ENCODE measurements around the gene HTR1A.
A peak's percentile ranks its signal among the peaks of the same experiment; 100 is the strongest.

Gene HTR1A

DNA sequence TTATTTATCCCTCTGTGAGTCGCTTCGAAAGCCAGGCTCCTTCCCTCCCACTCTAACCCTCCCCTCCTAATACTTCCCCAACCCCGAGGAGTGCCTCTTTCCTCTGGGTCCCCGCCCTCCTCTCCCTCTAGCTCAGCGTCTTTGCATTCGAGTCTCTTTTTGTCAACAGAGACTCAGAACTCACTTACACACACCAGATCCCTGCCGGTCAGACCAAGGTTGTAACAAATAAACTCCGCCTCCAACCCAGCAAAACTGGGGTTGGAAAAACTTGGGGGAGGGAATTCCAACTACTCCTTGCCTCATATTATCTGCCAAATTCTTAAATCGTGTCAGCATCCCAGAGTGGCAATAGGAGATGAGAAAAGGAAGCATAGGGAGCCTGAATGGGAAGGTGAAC is at the start of gene HTR1A:
Gene HTR1A, minus strand, starts transcription at position 167 of the 400 bp plus-strand sequence. CDS start 726 bp downstream, outside the sequence.
- DNase-seq (ENCODE audit: low read depth): no peak

DNA sequence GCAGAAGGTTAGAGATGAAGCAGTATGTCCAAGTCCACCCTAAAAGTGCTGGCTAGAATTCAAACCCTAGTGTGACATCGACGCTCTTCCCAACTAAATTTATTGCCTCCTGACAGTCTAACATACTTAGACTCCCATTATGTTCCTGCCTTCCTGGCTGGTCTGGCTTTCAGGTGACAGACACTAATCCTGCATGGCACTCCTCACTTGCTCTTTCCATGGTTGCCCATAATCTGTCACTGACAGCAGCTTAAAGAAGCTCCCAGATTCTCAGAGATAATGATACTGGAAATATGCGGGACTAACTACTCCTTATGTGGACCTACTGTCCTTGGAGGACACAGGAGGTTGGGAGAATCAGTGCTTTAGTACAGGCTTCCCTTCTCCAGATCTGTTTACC is 41.7 kb upstream of the HTR1A start:
- no peak for DNase-seq (ENCODE audit: low read depth)

DNA sequence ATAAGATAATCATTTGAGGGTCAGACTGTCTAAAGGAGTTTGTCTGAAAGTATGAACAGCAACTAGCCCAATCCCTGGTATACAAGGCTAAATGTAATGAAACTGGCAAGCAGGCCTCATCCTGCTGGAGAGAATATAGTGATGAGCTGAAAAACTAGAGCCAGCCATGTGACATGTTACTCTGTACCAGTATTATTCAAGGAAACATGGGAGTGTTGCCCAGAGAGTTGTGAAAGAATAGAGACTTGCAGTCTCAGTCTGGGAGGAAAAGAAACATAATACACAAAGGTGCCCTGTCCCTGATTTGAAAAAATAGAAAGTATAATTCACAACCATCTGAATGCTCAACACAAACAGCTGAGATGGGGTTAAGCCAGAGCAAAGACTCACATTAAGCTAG is 37.9 kb upstream of the HTR1A start:
- no peak for DNase-seq (ENCODE audit: low read depth)

- DNase-seq (ENCODE audit: low read depth): no peak
Observed at GRCh38 chr5:63987053-63987452, 24.8 kb upstream of the HTR1A start.

- DNase-seq (ENCODE audit: low read depth): no peak
Observed at GRCh38 chr5:63981864-63982263, 19.6 kb upstream of the HTR1A start.

DNA sequence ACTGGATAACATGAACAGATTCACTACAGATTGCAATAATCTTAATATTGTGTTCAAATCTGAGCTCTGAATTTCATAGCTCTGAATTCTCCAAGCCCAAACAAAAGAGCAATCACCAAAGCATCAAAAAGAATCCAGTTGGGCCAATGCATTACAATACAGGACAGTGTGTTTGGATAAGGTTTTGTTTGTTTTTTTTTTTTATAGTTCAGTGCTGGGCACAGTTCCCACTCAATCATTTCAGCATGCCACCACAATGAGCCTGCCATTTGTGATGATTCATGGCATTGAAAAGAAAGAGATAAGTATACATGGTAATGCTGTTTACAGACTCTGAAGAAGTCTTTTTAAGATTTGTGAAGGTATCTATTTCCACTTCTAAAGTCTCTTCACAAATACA is 1.7 kb upstream of the HTR1A start:
- DNase-seq (ENCODE audit: low read depth): no peak

DNA sequence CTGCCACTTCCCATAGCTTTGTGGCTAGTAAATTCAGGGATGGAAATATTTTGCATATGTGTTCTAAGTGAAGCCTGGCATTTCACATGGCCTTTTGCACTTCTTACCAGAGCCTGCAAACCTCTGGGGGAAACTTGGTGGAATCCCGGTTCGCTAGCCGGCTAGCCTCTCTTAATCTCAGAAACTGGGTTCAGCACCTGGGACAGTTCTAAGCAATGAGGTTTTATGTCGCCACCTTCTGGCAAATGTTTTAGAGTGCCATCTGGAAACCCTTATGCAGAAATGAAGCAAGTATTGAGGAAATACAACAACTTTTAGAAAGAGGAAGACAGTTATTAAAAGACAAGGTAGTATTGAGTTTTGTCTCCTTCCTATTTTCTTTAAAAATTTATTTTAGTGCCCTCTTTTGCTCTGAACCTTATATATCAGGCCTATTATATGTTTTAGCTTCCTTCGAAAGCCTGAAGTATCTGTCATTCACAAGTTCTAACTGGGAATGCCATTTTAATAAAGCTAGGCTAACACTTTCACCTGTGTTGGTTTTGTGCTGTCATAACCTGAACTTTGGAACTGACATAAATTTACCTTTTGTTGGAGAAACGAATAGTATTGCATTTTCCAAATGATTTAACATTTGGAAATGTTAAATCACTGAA is 963 bp upstream of the HTR1A start:
- DNase-seq (ENCODE audit: low read depth): peak; percentile 0

- no peak for DNase-seq (ENCODE audit: low read depth)
Observed at GRCh38 chr5:63961598-63962161, 565 bp downstream of the HTR1A start.

DNA sequence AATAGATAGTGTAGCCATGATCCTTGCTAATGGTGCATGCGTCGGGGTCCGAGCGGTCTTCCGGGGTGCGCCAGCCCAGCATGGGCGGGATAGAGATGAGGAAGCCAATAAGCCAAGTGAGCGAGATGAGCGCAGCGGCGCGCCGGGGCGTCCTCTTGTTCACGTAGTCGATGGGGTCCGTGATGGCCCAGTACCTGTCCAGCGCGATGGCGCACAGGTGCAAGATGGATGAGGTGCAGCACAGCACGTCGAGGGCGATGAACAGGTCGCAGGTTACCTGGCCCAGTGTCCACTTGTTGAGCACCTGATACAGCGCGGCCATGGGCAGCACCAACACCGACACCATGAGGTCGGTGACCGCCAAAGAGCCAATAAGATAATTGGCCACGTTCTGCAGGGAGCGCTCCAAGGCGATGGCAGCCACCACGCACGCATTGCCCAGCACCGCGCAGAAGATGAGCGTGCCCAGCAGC is 1.1 kb downstream of the HTR1A start:
- no peak for DNase-seq (ENCODE audit: low read depth)

DNA sequence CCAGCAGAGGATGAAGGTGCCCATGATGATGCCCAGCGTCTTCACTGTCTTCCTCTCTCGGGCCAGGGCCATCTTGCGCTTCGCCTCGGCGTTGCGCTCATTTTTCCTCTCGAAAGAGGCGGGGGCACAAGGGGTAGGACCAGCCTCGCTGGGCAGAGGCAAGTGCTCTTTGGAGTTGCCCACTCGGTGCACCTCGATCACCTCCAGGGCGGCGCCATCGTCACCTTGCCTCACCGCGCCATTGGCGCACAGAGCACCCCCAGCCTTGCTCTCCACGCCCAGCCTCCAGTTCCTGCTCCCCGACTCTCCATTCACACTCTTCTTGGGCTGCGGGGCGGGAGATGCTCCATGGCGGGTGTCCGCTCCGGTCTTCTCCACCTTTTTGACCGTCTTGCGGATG is 1.6 kb downstream of the HTR1A start:
- DNase-seq (ENCODE audit: low read depth): no peak

DNA sequence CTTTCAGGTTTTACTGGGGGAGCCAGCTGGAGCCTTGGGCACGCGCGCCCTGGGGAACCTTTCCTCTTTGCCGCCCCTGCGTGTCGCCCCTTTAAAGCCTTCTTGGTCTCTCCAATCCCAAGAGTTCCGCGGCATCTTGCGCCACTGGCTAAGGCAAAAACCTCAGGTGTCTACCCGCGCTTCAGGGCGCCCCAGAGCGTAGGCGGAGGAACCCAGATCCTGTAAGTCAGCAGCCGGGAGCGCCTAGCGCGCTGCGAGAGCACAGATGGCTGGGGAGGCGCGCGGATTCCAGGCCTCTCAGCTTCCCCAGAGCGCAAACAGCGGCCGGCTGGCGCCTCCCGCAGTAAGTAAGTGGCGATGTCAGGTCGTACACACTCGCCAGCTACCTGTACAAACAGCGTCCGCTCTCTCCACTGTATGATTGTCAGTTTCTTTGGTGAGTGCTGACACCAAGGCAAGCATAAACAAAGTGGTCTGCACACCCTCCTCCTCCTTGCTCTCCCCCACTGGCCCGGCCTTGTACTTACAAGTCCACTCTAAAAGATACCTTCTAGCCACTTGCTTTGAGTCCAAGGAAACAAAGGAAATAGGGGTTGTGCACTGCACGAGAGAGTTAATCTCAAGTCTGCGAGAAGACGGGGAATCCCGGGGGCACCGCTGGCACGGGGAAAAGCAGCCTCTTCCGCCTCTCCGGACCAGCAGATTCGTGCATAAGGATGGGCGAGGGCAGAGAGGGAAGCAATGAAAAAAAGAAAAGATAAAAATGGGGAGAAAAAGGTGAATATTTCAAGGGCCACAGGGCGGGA is 2.9 kb downstream of the HTR1A start:
- no peak for DNase-seq (ENCODE audit: low read depth)

GRCh38 chr5:63958654-63959053 is 3.6 kb downstream of the HTR1A start:
- no peak for DNase-seq (ENCODE audit: low read depth)

DNA sequence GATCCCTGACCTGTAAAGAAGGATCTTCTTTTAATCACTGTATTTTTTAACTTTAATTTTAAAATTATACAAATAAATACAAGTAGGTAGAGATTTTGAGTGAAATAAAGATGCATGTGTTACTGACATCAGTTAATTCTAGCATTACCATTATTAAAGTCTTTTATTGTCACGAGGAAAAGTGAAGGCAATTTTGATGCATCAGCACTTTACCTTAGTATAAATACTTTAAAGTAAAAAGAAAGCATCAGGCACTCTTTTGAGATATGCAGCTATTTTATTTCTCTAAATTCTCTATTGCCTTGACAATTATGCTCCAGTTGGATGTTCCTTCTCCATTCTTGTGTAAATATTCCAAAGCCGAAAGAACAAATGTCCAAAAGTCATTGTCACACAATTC is 4.6 kb downstream of the HTR1A start:
- DNase-seq (ENCODE audit: low read depth): no peak

GRCh38 chr5:63953217-63953616 is 9.0 kb downstream of the HTR1A start:
- no peak for DNase-seq (ENCODE audit: low read depth)

DNA sequence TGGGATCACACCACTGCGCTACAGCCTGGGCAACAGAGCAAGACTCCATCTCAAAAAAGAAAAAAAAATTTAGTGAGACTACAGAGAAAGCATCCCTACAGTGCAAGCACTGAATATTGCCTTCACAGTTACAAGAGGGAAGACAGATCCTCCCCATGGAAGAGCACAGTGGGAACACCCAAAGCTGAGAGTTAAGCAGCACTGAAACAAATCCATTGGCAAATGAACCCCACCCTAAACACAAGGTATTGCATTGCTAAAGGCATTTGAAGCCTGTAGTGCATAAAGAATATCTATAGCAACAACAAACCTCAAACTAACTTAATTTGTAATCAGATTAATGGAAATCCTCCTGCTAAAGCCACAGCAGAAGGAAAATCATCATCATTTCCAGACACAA is 27.1 kb downstream of the HTR1A start:
- no peak for DNase-seq (ENCODE audit: low read depth)

DNA sequence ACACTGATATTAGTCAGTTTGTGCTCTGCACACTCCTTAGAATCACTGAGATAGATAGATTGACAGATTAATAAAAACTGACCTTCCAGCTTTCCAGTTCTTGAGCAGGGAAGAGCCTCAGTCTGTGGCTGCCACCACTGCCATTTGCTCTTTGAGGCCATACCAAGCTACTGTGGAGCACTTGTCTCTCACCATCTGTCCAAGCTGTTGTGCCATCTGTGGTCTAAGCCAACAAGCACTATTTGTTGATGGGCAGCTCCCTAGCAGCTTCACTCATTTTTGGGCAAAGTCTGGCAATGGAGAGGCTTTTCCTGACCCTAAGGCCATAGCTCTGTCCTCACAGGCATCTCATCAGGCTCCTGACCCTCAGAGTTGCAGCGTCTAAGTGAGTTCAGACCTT is 30.4 kb downstream of the HTR1A start:
- no peak for DNase-seq (ENCODE audit: low read depth)

- DNase-seq (ENCODE audit: low read depth): no peak
Observed at GRCh38 chr5:63928451-63928850, 33.8 kb downstream of the HTR1A start.

DNA sequence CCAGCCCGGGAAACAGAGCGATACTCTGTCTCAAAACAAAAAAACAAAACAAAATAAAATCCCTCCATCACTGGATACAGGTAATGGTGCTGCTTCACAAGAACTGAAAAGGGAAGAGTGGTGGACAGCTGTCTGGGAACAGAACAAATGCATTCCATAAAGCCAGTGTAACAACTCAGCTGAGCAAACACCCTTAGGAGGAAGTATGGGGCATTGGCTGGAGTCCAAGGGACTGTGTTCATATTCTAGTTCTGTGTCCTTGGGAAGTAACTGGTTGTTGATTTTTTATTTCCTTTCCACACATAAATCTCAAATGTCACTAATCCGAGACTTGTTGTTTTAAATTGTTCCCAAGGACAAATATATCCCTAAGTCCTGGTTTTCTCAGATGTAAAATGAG is 38.3 kb downstream of the HTR1A start:
- no peak for DNase-seq (ENCODE audit: low read depth)

DNA sequence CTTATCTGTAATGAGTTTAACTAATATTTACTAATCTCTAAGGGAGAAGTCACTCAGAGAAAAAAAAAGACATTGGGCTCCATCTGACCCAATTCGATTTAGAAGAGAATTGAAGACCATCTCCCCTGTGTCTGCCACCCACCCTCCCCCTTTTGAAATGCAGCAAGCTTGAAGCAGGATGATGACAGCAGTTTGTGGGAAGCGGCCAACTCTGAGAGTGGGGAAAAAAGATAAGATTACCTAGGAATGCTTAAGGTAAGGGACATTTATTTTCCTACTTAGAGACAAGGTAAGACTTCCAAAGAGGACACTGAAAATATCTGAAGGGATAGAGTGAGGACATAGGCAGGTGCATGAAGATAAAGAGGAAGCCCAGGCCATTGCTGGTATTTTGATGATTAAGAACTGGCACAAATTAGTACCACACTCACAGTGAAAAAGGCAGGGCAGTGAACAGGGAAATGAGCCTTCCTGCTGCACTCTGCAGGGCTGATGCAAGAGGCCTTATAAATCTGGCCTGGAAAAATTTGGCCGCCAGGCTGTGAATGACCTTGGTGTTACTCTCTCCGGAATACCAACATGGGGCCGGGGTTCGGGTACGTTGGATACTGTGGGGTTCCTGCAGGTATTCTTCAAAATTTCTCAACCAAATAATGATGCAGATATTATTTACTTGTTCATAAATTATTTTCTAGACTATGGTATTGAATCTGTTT is 42.3 kb downstream of the HTR1A start:
- DNase-seq (ENCODE audit: low read depth): no peak

GRCh38 chr5:63916786-63917185 is 45.5 kb downstream of the HTR1A start:
- no peak for DNase-seq (ENCODE audit: low read depth)

DNA sequence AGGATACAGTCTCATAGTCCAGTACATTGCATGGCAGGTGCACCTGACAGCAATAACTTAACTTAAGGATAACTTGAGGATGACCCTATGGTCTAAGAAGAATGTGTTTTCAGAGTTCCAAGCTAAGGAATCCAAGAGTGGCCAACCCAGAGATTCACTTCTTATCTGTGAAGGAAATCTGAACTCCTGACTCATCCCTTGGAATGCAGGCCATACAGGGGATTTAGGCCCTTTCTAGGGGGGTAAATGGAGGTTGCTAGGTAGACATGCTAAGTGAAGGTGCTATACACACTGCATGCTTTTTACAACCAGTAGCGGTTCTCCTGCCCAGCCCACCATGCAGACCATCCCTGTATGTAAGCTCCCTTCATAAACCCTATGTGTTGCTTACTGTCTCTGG is 50.4 kb downstream of the HTR1A start:
- DNase-seq (ENCODE audit: low read depth): no peak
